ENCODE results near the gene NFX1.
"Not testable (repeated sequence)": the region's sequence is repeated elsewhere in the genome, so short reads cannot be mapped to it uniquely, and the experiment has no call there.

The NFX1 gene

DNA sequence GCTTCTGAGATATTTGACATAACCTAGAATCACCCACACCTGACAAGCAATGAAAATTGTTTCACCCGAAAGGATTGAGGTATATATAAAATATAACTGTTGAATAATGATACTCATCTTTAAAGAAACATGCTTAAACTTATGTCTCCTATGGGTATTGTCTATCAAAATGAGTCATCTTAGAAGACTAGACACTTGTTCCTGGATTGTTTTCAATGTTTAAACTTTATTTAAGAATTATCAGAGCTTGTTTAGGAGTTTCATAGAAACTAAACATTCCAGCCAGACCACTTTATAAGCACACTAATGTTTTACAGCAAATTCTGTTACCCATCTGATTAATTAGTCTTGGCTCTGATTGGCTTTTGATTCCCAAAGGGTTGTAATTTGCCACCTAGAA, 19.6 kb downstream of the NFX1 start:
- DNase-seq (ENCODE audit: low read depth in 3 of 3) = no peak

- no peak for DNase-seq (ENCODE audit: low read depth in 3 of 3)
Measured at GRCh38 chr9:33310748-33311147, 20.4 kb downstream of the NFX1 start.

DNA sequence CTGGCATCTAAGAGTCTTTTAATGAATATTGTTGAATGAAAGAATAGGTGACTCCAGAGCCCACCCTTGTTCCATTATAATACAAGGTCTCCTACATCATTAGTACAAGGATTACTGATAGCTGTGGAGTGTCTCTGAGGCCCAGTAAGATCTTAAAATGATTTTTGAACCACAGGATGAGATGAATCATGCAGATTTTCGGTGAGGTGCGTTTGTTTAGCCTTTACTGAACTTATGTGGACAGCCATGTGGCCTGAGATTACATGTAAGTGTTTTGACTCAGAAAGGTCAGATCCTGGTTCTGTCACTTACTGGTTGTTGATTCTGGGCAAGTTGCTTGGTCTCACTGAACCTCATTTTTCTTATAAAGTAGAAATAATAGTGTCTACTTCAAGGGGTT, 21.6 kb downstream of the NFX1 start:
- no peak for DNase-seq (ENCODE audit: low read depth in 3 of 3)

GRCh38 chr9:33315371-33315770, 25.1 kb downstream of the NFX1 start:
- no peak for DNase-seq (ENCODE audit: low read depth in 3 of 3)

GRCh38 chr9:33317136-33317535, 26.8 kb downstream of the NFX1 start:
- not testable (repeated sequence) for DNase-seq (ENCODE audit: low read depth in 3 of 3)

DNA sequence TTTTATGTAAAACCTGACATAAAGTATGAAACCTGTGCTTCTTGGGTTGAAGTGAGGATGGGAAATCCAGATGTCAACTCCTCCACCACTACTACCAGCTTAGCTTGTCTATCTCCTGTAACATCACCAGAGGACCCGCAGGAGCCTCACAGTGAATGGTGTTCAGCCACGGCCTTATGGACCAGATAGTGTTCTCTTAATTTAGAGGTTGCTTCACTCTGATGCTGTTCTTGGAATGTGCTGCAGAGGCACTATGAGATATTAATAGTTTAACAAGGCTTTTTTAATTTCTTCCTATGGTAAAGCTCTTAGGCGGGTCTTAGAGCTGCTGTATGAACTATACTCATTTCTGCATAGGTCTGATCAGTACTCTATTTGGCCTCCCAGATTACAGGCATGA, 27.9 kb downstream of the NFX1 start:
- no peak for DNase-seq (ENCODE audit: low read depth in 3 of 3)

GRCh38 chr9:33318781-33319180, 28.5 kb downstream of the NFX1 start:
- no peak for DNase-seq (ENCODE audit: low read depth in 3 of 3)

DNA sequence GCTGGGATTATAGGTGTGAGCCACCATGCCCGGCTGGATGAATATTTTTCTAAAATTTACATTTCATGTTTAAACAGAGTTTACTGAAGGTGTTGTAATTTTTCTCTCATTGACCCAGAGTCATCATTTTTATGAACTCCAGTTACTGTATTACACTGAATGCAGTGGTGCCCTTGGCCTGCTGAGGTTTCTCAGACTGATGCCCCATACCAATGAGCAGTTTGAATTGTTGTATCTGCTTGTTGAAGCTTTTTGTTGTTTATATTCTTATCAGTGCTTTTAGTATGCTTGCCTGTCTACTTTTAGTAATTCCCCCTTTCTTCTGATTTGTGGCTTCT, 29.9 kb downstream of the NFX1 start:
- DNase-seq (ENCODE audit: low read depth in 3 of 3) = no peak

- DNase-seq (ENCODE audit: low read depth in 3 of 3) = no peak
Measured at GRCh38 chr9:33320568-33321261, 30.4 kb downstream of the NFX1 start.

GRCh38 chr9:33329117-33329563, 38.8 kb downstream of the NFX1 start:
- DNase-seq (ENCODE audit: low read depth in 3 of 3) = no peak

GRCh38 chr9:33329979-33330378, 39.7 kb downstream of the NFX1 start:
- no peak for DNase-seq (ENCODE audit: low read depth in 3 of 3)

- no peak for DNase-seq (ENCODE audit: low read depth in 3 of 3)
Measured at GRCh38 chr9:33331377-33331891, 41.1 kb downstream of the NFX1 start.

- no peak for DNase-seq (ENCODE audit: low read depth in 3 of 3)
Measured at GRCh38 chr9:33332011-33332410, 41.7 kb downstream of the NFX1 start.

DNA sequence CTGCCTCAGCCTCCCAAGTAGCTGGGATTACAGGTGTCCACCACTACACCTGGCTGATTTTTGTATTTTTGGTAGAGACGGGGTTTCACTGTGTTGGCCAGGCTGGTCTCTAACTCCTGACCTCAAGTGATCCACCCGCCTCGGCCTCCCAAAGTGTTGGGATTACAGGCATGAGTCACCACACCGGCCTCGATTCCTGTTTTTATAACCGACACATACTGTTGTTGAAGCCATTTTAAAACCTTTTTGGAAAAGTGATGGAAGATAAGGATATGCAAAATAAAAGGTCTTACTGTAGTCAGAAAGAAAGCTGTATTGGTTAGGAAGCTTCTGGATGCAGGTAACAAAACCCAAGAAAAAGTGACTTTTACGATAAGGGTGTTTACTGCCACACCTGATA, 42.6 kb downstream of the NFX1 start:
- not testable (repeated sequence) for DNase-seq (ENCODE audit: low read depth in 3 of 3)

DNA sequence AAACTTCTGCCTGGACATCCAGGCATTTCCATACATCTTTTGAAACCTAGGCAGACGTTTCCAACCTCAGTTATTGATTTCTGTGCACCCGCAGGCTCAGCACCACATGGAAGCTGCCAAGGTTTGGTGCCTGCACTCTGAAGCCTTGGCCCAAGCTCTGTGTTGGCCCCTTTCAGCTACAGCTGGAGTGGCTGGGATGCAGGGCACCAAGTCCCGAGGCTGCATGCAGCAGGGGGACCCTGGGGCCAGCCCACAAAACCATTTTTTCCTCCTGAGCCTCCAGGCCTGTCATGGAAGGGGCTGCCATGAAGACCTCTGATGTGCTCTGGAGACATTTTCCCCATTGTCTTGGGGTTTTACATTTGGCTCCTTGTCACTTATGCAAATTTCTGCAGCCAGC, 49.9 kb downstream of the NFX1 start:
- no peak for DNase-seq (ENCODE audit: low read depth in 3 of 3)

- DNase-seq (ENCODE audit: low read depth in 3 of 3) = no peak
Measured at GRCh38 chr9:33341182-33341581, 50.9 kb downstream of the NFX1 start.

DNA sequence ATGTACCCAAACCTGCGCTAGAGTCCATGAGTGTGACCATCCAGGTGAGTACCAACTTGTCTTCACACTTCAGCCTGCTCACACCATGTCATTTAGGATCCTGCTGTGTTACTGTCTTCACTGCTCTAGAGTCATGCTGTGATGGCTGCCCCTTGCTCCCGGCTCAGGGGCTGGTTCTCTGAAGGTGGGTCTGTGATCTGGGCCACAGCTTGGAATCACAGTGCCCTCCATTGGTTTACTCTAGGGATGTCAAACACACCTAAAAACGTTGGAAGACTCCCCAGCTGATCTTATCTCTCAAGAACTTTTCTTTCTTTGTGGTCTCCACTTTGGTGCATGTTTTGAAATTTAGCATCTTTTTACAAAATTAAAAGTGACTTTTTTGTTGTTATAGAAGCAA, 53.8 kb downstream of the NFX1 start:
- no peak for DNase-seq (ENCODE audit: low read depth in 3 of 3)

- DNase-seq (ENCODE audit: low read depth in 3 of 3) = no peak
Measured at GRCh38 chr9:33346564-33346963, 56.2 kb downstream of the NFX1 start.

DNA sequence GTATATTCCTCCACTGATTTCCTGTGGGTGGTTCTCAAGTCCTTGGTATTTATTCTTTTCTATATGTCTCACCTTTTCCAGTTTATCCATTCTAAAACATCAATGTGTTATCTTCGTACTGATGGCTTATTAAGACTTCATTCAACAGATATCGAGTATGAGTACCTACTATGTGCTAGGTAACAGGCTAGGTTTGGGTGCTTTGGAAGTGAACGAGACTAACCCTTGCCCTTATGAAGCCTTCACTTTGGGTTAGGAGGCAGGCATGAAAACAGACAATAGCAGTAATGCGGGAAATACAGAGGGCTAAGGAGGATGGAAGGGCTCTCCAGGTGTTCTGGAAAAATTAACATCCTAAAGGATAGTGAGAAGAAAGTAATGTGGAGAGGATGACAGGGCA, 58.7 kb downstream of the NFX1 start:
- DNase-seq (ENCODE audit: low read depth in 3 of 3) = no peak

- DNase-seq (ENCODE audit: low read depth in 3 of 3) = no peak
Measured at GRCh38 chr9:33349743-33350142, 59.4 kb downstream of the NFX1 start.

DNA sequence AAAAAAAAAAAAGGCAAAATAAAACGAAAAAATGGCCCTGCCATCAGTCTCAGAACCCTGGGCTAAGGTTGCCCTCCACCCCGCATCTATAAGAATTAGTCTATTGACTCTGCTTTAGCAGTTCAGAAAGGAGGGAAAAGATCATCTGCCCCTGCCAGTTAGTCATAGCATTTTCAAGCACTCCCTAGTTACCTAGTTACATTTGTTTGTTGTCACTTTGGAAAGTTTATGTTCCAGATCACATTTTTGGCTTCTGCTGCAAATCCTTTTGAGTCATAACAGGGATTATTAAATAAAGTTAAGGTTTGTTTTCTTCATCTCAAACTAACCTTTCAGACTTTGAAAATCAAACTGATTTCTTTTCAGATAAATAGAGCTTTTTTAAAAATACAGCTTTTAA, 60.0 kb downstream of the NFX1 start:
- DNase-seq (ENCODE audit: low read depth in 3 of 3) = no peak

GRCh38 chr9:33351547-33351946, 61.2 kb downstream of the NFX1 start:
- no peak for DNase-seq (ENCODE audit: low read depth in 3 of 3)

DNA sequence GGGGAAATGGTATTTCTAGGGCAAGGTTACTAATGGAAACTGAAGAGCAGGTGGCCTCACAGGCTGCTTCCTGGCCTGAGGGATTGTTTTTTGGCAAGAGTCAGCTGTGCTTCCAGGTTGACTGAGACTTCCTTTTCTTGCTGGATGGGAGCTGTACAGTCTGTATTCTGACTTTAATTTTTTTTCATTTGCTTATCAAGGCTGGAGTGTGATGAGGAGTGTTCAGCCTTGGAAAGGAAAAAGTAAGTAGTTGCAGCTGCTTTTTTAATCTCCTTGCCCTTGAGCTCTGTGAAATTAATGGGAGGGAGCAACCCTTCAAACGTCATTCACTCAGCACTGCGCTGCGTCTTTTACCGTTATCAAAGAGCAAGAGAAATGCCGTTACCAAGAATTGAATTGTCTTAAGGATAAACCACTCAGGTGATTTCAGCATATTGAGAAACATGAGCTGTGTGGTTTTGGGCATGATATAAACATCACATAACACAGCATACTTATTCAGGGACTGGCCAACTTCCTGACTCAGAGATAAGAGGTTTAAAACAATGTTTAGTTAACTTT, 64.4 kb downstream of the NFX1 start:
- no peak for DNase-seq (ENCODE audit: low read depth in 3 of 3)

GRCh38 chr9:33355933-33356332, 65.6 kb downstream of the NFX1 start:
- DNase-seq (ENCODE audit: low read depth in 3 of 3) = no peak

All from stimulated activated CD4-positive, alpha-beta T cell treated with anti-CD3 and anti-CD28 coated beads, TNF-alpha, amount 100 ng/mL, for 48 hours (primary cell).